Stomach (tissue), 4 donors: ENCODE measurements around the gene ELP4.

ENCODE experiments used
- POLR2A ChIP-seq, 4 donors: fragments of 450-650 bp; IDR thresholded peaks; one replicate each; pipeline ENCODE4 v1.6.1; 2016; ENCODE audit warnings: antibody characterized with exemption in 4 of 4, control low read depth in 2 of 4, mild to moderate bottlenecking in 1 of 4, moderate library complexity in 1 of 4
- TF ChIP-seq, protein P1 (sequence below), 7 experiments: fragments of 450-650 bp in 4 of 7; fragments of 200-600 bp in 3 of 7; sonication (generic) in 3 of 7; IDR thresholded peaks; one replicate each; pipeline ENCODE4 v1.5.1; 2016 to 2019; ENCODE audit warnings: antibody characterized with exemption in 7 of 7, control low read depth in 2 of 7, mild to moderate bottlenecking in 1 of 7

DNA sequence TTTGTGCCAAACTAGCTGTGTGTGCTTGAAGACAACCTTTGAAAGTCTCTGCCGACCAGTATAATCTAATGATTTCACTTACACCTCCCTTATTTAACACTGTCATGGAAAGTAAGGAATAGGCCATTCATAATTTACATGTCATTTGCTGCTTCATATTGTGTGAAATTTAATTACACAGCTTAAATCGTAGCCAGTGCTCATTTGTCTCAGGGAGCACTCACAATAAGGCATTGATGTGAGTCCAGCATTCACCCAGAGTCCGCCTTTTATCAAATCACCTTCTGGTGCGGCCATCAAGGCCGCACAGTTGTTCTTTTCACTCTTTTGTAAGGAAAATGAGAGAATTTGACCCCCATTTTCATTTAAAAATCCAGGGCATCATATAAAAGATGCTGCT, 254.7 kb downstream of the ELP4 start:
- TF ChIP-seq, protein P1, sequence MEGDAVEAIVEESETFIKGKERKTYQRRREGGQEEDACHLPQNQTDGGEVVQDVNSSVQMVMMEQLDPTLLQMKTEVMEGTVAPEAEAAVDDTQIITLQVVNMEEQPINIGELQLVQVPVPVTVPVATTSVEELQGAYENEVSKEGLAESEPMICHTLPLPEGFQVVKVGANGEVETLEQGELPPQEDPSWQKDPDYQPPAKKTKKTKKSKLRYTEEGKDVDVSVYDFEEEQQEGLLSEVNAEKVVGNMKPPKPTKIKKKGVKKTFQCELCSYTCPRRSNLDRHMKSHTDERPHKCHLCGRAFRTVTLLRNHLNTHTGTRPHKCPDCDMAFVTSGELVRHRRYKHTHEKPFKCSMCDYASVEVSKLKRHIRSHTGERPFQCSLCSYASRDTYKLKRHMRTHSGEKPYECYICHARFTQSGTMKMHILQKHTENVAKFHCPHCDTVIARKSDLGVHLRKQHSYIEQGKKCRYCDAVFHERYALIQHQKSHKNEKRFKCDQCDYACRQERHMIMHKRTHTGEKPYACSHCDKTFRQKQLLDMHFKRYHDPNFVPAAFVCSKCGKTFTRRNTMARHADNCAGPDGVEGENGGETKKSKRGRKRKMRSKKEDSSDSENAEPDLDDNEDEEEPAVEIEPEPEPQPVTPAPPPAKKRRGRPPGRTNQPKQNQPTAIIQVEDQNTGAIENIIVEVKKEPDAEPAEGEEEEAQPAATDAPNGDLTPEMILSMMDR (IDR thresholded peaks at IDR 0.05), result no peak
- no peak for TF ChIP-seq POLR2A (IDR thresholded peaks at IDR 0.05)
